Erythroblast (primary cell): ENCODE measurements around the gene CCDC80.

ENCODE experiments used
- DNase-seq, 2 experiments: peaks; one replicate each; lab custom pipeline; 2025; lab: John Stamatoyannopoulos, UW
- GATA1 ChIP-seq: IDR thresholded peaks from 2 replicates; pipeline ENCODE4 v1.6.1; 2011; ENCODE audit warnings: low read depth, mild to moderate bottlenecking, control low read depth, low read length, moderate library complexity
- POLR2A ChIP-seq: IDR thresholded peaks from 2 replicates; pipeline ENCODE4 v1.6.1; 2011; ENCODE audit warnings: mild to moderate bottlenecking, low read length

CCDC80 gene

DNA sequence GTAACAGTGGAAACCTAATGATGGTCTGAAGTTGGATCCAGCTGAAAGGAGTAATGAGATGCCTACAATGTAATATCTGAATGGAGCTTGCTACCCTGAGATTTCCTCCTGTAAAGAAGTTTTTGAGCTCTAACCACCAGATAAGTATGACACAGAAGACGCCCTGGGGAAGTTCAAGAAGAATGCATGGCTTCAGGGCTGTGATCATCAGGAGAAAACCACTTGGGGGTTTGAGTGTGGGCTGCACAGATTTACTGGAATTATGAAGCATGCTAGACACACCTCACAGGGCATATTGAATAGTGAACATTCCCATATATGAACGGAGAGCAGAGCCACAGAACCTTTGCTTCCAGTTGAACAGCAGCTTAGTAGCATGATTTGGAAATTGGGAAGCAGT is 10.6 kb upstream of the CCDC80 start:
- no peak for DNase-seq

DNA sequence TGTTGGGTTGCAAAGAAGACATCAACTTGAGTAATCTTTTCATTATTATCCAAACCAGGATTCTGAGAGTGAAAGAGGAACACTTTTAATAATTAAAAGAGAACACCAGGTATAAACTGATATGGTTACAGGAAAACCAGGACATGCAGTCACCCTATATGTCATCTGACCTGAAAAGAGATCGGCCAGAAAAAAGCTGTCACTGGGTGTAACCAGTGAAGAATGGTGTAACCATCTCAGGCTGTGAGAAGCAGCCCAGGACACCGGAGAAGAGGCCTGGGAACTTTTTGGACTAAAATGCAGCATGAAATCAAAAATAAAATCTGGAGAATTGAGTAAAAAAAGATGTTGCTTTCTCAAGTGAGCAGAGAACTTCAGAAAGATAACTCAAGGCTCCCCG is 10.1 kb upstream of the CCDC80 start:
- DNase-seq = no peak

More for the DNA sequence above, 10.6 kb upstream of the CCDC80 start:
- TF ChIP-seq POLR2A = no peak
- TF ChIP-seq GATA1 = no peak

DNA sequence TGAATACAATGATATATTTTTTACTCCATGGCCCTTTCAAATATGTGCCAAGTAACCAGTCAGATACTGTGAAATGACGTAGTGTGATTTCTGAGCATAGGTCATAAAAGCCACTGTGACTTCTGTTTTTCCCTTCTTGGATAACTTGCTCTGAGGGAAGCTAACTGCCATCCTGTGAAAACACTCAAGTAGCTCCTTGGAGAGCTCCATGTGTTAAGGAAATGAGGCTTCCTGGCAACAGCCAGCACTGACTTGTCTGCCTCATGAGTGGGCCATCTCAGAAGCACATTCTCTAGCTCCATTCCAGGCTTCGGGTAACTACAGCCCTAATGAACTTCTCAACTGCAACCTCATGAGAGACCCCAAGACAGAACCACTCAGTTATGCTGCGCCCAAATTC is 9.5 kb upstream of the CCDC80 start:
- TF ChIP-seq GATA1 (no peak), POLR2A (no peak)
- no peak for DNase-seq

More for the DNA sequence above, 10.1 kb upstream of the CCDC80 start:
- no peak for TF ChIP-seq GATA1
- no peak for TF ChIP-seq POLR2A

GRCh38 chr3:112649478-112649735 is 8.5 kb upstream of the CCDC80 start:
- TF ChIP-seq GATA1 (no peak), POLR2A (no peak)
- DNase-seq = no peak

GRCh38 chr3:112647122-112647521 is 6.2 kb upstream of the CCDC80 start:
- DNase-seq = no peak
- TF ChIP-seq GATA1 (no peak), POLR2A (no peak)

DNA sequence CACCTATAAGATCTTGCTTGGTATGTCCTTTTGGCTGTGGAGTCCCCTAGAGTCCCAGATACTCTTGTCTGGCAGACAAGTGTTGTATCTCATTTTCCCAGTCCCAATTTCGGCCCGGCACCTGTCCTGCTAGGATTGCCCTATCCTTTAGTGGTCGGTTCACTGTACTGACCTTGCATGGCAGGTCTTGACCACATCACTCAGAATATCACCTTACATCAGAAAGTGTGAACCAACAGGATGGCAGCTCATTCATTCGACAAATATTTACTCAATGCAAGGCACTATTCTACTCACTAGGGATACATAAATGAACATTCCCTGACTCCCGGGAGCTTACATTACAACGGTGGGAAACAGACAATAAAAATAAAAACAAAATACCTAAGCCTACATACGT is 5.7 kb upstream of the CCDC80 start:
- TF ChIP-seq GATA1 (no peak), POLR2A (no peak)

GRCh38 chr3:112644453-112644852 is 3.5 kb upstream of the CCDC80 start:
- DNase-seq = no peak
- no peak for TF ChIP-seq GATA1
- TF ChIP-seq POLR2A = no peak

More for the DNA sequence above, 5.7 kb upstream of the CCDC80 start:
- DNase-seq = no peak

DNA sequence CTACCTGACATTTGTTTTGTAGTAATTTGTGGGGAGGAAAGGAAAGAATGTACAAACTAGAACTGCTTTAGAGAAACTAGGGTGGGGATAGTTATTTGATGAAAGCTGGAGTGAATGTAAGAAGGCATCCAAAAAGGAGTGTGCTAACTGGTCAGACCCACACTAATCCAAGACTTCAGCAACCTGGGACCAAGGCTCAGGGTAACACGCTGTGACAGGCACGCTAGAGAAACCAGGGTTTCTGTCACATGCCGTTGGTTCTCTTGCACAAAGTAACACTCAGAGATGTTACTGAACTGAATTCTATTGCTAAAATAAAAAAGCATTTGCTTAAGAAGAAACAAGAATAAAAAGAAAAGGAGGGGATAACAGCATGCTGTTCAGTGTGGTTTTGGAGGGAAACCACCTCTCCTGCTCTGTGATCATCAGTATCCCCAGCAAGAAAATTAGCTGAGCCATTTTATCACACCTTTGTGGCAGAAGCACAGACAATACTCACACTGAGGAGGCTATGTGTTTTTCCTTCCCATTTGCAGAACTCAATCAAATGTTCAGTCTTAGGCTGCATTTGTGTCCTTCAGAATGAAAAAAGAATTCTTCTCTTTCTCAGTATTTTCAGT is 2.8 kb upstream of the CCDC80 start:
- no peak for DNase-seq
- TF ChIP-seq POLR2A (no peak), GATA1 (no peak)

GRCh38 chr3:112642912-112643506 is 2.1 kb upstream of the CCDC80 start:
- peak; percentile 86 to 91 for DNase-seq
- TF ChIP-seq POLR2A (no peak), GATA1 (no peak)

GRCh38 chr3:112640276-112640929 is 540 bp downstream of the CCDC80 start:
- no peak for DNase-seq
- TF ChIP-seq GATA1 (no peak), POLR2A (no peak)

- DNase-seq = no peak
- TF ChIP-seq POLR2A = no peak
- no peak for TF ChIP-seq GATA1
Observed at GRCh38 chr3:112639455-112640225, 1.3 kb downstream of the CCDC80 start.

GRCh38 chr3:112638327-112639020 is 2.5 kb downstream of the CCDC80 start:
- TF ChIP-seq GATA1 = no peak
- no peak for TF ChIP-seq POLR2A
- DNase-seq = no peak

DNA sequence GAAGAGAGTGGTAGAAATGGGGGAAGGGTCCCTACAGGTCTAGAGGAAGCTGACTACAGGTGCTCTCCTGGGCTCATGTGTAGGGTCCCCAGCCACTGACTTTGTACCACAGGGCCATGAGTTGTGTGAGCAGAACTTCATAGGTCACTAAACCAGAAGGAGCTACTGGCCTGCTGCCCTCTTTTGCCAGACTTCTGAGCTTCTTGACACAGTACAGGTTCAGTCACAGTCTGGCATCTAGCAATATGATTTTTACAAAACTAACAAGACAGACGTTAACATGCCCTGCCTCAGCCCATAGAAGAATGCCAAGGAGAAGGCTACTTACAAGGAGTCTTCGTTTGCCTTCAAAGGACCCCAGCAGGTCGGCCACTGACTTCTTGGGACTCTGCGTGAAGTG is 3.2 kb downstream of the CCDC80 start:
- TF ChIP-seq POLR2A = no peak
- TF ChIP-seq GATA1 = no peak
- no peak for DNase-seq

- no peak for DNase-seq
Observed at GRCh38 chr3:112635674-112636073, 5.3 kb downstream of the CCDC80 start.

More at GRCh38 chr3:112635674-112636073, 5.3 kb downstream of the CCDC80 start:
- TF ChIP-seq POLR2A = no peak
